Measurements from ENCODE around the gene DDIT3.

- no peak for TF ChIP-seq POLR2AphosphoS5 (IDR thresholded peaks at IDR 0.05; ENCODE audit: borderline replicate concordance, low read depth, low read length)
- TF ChIP-seq EZH2 (IDR thresholded peaks at IDR 0.05) = no peak
Observed at GRCh38 chr12:57500213-57500612, 20.1 kb downstream of the DDIT3 start.
